Activated CD4-positive, alpha-beta T cell treated with anti-CD3 and anti-CD28 coated beads for 24 hours (primary cell): Measurements from ENCODE around the gene UBE2A.

Experiments
- DNase-seq, 2 donors: peaks; one replicate each; pipeline ENCODE4 v3.0.0-alpha.2; 2020; ENCODE audit warnings: low read depth in 2 of 2

Gene UBE2A

GRCh38 chrX:119607018-119607389 lies 32.6 kb downstream of the UBE2A start:
- no peak for DNase-seq

DNA sequence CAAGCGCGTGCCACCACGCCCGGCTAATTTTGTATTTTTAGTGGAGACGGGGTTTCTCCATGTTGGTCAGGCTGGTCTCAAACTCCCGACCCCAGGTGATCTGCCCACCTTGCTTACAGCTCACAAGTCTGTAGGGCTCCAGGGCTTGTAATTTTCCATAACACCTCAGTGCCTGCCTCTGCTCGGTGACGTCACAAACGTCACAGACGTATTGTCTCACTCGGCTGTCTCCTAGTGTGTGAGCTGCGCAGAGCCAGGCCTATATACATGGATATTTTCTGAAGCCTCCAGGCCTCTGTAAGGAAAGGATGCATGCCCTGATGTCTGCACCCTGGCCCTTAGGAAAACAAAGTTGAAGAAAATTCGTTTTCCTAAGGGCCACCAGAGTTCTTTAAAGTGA lies 40.4 kb downstream of the UBE2A start:
- no peak for DNase-seq

DNA sequence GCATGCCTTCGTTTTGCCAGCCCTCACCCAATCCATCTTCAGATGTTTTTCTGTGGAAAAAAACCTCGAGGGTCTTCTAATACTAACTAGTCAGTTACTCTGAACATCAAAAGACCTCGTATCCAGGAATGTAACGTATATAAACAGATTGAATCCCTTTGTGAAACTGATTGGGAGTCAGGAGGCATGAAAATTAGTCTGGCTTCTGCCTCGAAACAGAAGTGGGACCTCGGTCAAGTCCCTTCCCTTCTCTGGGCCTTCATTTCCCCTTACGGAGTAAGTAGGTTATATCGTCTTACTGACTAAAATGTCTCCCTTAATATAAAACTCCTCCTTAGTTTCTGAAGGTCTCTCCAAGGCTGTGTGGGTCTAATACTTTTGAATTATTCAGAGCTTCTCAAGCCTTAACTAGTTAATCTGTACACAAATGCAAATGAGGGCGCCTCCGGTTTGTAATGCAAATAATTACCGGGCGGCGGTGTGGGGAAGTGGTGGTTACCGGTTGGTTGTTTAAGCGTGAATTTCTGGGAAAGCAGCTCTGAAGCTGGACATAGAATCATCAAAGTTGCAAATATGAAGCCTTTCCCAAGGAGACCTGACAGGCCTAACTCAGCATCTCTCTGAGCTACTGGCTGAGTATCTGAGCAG lies 43.3 kb downstream of the UBE2A start:
- no peak for DNase-seq

DNA sequence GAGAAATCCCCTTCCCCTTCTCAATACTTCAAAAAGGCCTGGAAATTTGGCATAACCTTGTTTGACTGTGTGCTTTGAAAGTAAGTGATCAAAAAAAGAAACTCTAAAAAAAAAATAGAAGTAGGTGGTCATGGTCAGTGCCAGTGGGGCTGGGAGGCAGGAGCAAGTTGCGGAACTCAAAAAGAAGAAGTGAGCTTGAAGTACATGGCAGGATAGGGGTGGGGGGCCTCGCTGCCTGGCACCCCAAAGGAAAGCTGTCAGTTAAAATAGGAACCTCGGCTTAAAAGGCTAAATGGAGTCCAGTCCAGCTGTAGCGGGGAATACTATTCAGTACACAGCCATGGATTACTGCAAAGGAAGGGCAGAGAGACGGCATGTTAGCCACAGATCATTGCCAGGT lies 44.1 kb downstream of the UBE2A start:
- no peak for DNase-seq

- DNase-seq = no peak
These were observed 48.2 kb downstream of the UBE2A start for GRCh38 chrX:119622356-119623232.

DNA sequence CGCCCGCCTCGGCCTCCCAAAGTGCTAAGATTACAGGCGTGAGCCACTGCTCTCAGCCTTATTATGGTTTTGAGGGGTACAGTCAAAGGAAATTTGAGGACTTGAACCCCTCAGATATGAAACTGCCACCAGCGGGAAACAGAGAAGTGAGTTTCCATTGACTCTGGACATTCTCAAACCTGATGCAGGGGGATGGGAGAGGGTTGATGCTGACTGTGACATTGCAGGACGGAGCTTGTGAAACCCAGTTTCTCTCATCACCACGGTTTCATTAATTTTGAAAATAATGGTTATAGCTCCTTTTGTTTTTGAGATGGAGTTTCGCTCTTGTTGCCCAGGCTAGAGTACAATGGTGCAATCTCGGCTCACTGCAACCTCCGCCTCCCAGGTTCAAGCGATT lies 50.1 kb downstream of the UBE2A start:
- no peak for DNase-seq

DNA sequence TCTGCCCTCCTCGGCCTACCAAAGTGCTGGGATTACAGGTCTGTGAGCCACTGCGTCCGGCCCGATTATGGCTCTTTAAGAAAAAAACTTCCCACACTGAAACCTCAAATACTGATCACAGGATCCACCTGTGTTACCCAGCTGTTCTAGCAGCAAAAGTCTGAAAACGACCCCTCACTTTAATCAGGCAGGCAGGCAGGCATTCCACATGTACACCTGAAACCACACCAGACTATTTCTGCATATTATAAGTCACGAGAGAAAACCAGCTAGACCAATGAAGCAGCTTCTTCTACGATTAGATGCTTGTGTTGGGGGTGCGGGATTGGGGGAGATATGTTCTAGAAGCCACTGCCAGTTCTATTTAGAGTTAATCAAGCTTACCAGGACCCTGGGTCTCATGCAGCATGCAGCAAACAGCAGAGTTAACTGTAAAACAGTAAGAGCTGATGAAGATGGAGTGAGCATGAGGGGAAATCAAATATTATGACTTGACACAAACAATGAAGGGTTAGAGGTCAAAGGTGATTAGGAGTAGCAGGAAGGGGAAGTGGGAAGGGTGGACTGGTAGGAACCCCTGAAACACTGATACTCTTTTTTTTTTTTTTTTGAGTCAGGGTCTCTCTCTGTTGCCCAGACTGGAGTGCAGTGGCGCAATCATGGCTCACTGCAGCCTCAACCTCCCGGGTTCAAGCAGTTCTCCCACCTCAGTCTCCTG lies 50.7 kb downstream of the UBE2A start:
- no peak for DNase-seq

- no peak for DNase-seq
These were observed 51.5 kb downstream of the UBE2A start for GRCh38 chrX:119625843-119626242.
